Ishikawa (cell line): Measurements from ENCODE around the gene TNRC6B.

Source experiments
- CEBPB ChIP-seq: IDR thresholded peaks from 2 replicates; pipeline ENCODE4 v1.6.1; 2012
- CREB1 ChIP-seq: IDR thresholded peaks from 2 replicates; pipeline ENCODE4 v1.6.1; 2012; ENCODE audit warnings: low read depth
- EGR1 ChIP-seq: IDR thresholded peaks from 2 replicates; pipeline ENCODE4 v1.6.1; 2012
- EP300 ChIP-seq: IDR thresholded peaks from 2 replicates; pipeline ENCODE4 v1.6.1; 2012; ENCODE audit warnings: borderline replicate concordance
- MAX ChIP-seq: IDR thresholded peaks from 2 replicates; pipeline ENCODE4 v1.6.1; 2012
- RAD21 ChIP-seq: IDR thresholded peaks from 2 replicates; pipeline ENCODE4 v1.6.1; 2012; ENCODE audit warnings: low read depth
- TAF1 ChIP-seq: IDR thresholded peaks from 2 replicates; pipeline ENCODE4 v1.6.1; 2012; ENCODE audit warnings: low read depth, mild to moderate bottlenecking
- TCF12 ChIP-seq: IDR thresholded peaks from 2 replicates; pipeline ENCODE4 v1.6.1; 2012; ENCODE audit warnings: low read depth
- TEAD4 ChIP-seq: IDR thresholded peaks from 2 replicates; pipeline ENCODE4 v1.6.1; 2012
- YY1 ChIP-seq: IDR thresholded peaks from 2 replicates; pipeline ENCODE4 v1.6.1; 2012; ENCODE audit warnings: low read depth
- TF ChIP-seq, protein P1 (sequence below): IDR thresholded peaks from 2 replicates; pipeline ENCODE4 v1.6.1; 2012; ENCODE audit warnings: low read depth, mild to moderate bottlenecking
- TF ChIP-seq, protein P2 (sequence below): IDR thresholded peaks from 2 replicates; pipeline ENCODE4 v1.6.1; 2012

- TF ChIP-seq CREB1 (no peak), EP300 (no peak), RAD21 (no peak), EGR1 (no peak), TEAD4 (no peak), TCF12 (no peak), CEBPB (no peak), MAX (no peak), YY1 (no peak), TAF1 (no peak)
- TF ChIP-seq, protein P1, sequence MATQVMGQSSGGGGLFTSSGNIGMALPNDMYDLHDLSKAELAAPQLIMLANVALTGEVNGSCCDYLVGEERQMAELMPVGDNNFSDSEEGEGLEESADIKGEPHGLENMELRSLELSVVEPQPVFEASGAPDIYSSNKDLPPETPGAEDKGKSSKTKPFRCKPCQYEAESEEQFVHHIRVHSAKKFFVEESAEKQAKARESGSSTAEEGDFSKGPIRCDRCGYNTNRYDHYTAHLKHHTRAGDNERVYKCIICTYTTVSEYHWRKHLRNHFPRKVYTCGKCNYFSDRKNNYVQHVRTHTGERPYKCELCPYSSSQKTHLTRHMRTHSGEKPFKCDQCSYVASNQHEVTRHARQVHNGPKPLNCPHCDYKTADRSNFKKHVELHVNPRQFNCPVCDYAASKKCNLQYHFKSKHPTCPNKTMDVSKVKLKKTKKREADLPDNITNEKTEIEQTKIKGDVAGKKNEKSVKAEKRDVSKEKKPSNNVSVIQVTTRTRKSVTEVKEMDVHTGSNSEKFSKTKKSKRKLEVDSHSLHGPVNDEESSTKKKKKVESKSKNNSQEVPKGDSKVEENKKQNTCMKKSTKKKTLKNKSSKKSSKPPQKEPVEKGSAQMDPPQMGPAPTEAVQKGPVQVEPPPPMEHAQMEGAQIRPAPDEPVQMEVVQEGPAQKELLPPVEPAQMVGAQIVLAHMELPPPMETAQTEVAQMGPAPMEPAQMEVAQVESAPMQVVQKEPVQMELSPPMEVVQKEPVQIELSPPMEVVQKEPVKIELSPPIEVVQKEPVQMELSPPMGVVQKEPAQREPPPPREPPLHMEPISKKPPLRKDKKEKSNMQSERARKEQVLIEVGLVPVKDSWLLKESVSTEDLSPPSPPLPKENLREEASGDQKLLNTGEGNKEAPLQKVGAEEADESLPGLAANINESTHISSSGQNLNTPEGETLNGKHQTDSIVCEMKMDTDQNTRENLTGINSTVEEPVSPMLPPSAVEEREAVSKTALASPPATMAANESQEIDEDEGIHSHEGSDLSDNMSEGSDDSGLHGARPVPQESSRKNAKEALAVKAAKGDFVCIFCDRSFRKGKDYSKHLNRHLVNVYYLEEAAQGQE = no peak
- TF ChIP-seq, protein P2, sequence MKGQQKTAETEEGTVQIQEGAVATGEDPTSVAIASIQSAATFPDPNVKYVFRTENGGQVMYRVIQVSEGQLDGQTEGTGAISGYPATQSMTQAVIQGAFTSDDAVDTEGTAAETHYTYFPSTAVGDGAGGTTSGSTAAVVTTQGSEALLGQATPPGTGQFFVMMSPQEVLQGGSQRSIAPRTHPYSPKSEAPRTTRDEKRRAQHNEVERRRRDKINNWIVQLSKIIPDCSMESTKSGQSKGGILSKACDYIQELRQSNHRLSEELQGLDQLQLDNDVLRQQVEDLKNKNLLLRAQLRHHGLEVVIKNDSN = no peak
Observed at GRCh38 chr22:40194656-40195055, 16.9 kb downstream of the TNRC6B start.
